IMR-90 (cell line): ENCODE measurements around the gene CACNA1I.

Source experiments
- POLR2A ChIP-seq: IDR thresholded peaks from 2 replicates; pipeline ENCODE4 v1.6.1; 2012; ENCODE audit warnings: mild to moderate bottlenecking, low read depth, low read length
- SMC3 ChIP-seq: fragments of 150-350 bp; IDR thresholded peaks from 2 replicates; pipeline ENCODE4 v1.6.1; 2016; ENCODE audit warnings: low read depth, mild to moderate bottlenecking, antibody characterized with exemption, low read length, moderate library complexity
- TF ChIP-seq, protein P1 (sequence below): fragments of 150-350 bp; IDR thresholded peaks from 2 replicates; pipeline ENCODE4 v1.6.1; 2016; ENCODE audit warnings: low read depth, mild to moderate bottlenecking, low read length, moderate library complexity, borderline replicate concordance
- TF ChIP-seq, protein P2 (sequence below): conservative IDR thresholded peaks from 2 replicates; pipeline ENCODE4 v1.5.1; 2012; ENCODE audit warnings: mild to moderate bottlenecking, low read depth, low read length, improper control_type of control experiment

DNA sequence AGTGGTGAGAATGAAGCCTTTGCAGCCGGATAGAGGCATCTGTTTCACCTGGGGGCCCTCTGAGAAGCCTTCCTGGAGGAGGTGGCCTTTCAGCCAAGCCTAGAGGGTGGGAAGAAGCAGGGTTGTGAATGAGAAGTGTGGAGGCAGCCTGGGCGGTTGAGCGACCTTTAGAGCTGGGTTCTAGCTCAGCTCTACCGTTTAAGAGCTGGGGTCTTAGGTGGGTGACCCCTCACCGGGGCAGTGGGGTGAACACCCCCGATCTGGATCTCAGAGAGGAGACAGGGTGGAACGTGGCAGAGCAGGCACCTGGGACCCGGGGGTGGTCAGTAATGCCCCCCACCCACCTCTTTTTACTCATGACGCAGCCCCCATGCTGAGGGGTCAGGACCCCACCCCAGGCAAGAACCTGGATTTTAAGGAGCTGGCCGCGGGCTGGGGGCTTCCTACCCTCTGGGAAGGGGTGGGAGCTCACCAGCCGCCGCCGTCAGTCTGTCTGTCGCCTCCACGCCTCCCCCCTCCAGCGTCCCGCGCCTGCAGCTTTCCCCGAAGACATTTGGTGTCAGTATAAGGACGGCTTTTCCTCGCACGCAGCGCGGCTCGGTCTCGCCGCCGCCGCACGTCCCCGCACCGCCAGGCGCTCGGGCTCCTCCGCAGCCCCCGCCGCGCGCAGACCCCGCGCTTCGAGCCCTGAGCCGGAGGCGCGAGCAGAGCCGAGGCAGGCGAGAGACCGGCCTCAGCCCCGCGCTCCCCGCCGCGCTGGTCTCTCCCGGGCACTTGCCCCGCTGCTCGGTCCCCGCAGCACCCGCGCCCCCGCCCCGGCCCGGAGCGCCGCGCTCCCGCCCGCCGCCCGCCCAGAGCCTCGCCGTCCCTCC is 13.3 kb upstream of the CACNA1I start:
- TF ChIP-seq POLR2A (no peak), SMC3 (peak; percentile 23; the same call in 1 of the 2 replicates)
- TF ChIP-seq, protein P1, sequence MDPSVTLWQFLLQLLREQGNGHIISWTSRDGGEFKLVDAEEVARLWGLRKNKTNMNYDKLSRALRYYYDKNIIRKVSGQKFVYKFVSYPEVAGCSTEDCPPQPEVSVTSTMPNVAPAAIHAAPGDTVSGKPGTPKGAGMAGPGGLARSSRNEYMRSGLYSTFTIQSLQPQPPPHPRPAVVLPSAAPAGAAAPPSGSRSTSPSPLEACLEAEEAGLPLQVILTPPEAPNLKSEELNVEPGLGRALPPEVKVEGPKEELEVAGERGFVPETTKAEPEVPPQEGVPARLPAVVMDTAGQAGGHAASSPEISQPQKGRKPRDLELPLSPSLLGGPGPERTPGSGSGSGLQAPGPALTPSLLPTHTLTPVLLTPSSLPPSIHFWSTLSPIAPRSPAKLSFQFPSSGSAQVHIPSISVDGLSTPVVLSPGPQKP, result no peak
- TF ChIP-seq, protein P2, sequence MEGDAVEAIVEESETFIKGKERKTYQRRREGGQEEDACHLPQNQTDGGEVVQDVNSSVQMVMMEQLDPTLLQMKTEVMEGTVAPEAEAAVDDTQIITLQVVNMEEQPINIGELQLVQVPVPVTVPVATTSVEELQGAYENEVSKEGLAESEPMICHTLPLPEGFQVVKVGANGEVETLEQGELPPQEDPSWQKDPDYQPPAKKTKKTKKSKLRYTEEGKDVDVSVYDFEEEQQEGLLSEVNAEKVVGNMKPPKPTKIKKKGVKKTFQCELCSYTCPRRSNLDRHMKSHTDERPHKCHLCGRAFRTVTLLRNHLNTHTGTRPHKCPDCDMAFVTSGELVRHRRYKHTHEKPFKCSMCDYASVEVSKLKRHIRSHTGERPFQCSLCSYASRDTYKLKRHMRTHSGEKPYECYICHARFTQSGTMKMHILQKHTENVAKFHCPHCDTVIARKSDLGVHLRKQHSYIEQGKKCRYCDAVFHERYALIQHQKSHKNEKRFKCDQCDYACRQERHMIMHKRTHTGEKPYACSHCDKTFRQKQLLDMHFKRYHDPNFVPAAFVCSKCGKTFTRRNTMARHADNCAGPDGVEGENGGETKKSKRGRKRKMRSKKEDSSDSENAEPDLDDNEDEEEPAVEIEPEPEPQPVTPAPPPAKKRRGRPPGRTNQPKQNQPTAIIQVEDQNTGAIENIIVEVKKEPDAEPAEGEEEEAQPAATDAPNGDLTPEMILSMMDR, result peak; percentile 39
